ENCODE results near the gene PHF12.
"Not testable (repeated sequence)": the region's sequence is repeated elsewhere in the genome, so short reads cannot be mapped to it uniquely, and the experiment has no call there.

The PHF12 gene

GRCh38 chr17:28896884-28897768, 54.2 kb downstream of the PHF12 start, which contains the start of gene FLOT2:
FLOT2 (minus strand) TSS chr17:28897733; CDS start chr17:28897574, 159 bp downstream.
- Histone ChIP-seq H3K36me3 (ENCODE audit: insufficient read depth, low read length) (peaks cover 20% of the 10 kb centered on the region), H3K4me2 (ENCODE audit: insufficient read depth, low read length) (peak within 1 kb of the TSS; percentile 91), H3K9ac (ENCODE audit: low read depth, low read length) (peak within 1 kb of the TSS; percentile 76), H3K27ac (ENCODE audit: low read length) (peak within 1 kb of the TSS; percentile 72), H3K4me1 (ENCODE audit: insufficient read depth, low read length) (peaks cover 58% of the 10 kb centered on the region), H3K9me3 (ENCODE audit: insufficient read depth, low read length, severe bottlenecking) (no peaks in the 10 kb centered on the region), H3K79me2 (ENCODE audit: insufficient read depth, low read length) (peaks cover 19% of the 10 kb centered on the region), H2AFZ (ENCODE audit: low read depth, low read length) (peak within 1 kb of the TSS; percentile 79), H3K27me3 (ENCODE audit: insufficient read depth, low read length, poor library complexity) (no peaks in the 10 kb centered on the region), H4K20me1 (ENCODE audit: insufficient read depth, low read length) (0 out of 2 replicates have a peak, but pooled peaks cover 3% of the 10 kb centered on the region), H3K4me3 (ENCODE audit: low read depth in 1 of 2, low read length in 2 of 2) (peak within 1 kb of the TSS; percentile 44 to 63; a peak in 3 of 4 replicates)
- DNase-seq (peak; percentile 77), ATAC-seq (ENCODE audit: insufficient read depth, low read depth) (peak; percentile 80)
- TF ChIP-seq EZH2 (IDR thresholded peaks at IDR 0.05; ENCODE audit: borderline replicate concordance, low read depth, low read length, severe bottlenecking) (no peak), CTCF (IDR thresholded peaks at IDR 0.05; ENCODE audit: borderline replicate concordance, extremely low read depth, low read length, poor library complexity, severe bottlenecking) (peak; percentile 55)

GRCh38 chr17:28896491-28896883, 54.8 kb downstream of the PHF12 start:
- H3K4me1 ChIP-seq (ENCODE audit: insufficient read depth, low read length): peaks cover 52% of the 10 kb centered on the region
- H3K4me2 ChIP-seq (ENCODE audit: insufficient read depth, low read length): peak overlapping the region; percentile 91
- DNase-seq: no peak
- TF ChIP-seq EZH2 (IDR thresholded peaks at IDR 0.05; ENCODE audit: borderline replicate concordance, low read depth, low read length, severe bottlenecking) (no peak), CTCF (IDR thresholded peaks at IDR 0.05; ENCODE audit: borderline replicate concordance, extremely low read depth, low read length, poor library complexity, severe bottlenecking) (no peak)
- H3K4me3 ChIP-seq (ENCODE audit: low read depth in 1 of 2, low read length in 2 of 2): peak overlapping the region in 1 of 2 experiments; percentile 63; a peak in 3 of 4 replicates
- no peaks in the 10 kb centered on the region for H3K27me3 ChIP-seq (ENCODE audit: insufficient read depth, low read length, poor library complexity)
- peaks cover 12% of the 10 kb centered on the region for H3K79me2 ChIP-seq (ENCODE audit: insufficient read depth, low read length)
- H4K20me1 ChIP-seq (ENCODE audit: insufficient read depth, low read length): 0 out of 2 replicates have a peak, but pooled peaks cover 3% of the 10 kb centered on the region
- peak overlapping the region; percentile 8; the same call in 1 of the 2 replicates for H3K27ac ChIP-seq (ENCODE audit: low read length)
- 0 out of 2 replicates have a peak overlapping the region, but pooled peaks have one; percentile 79 for H2AFZ ChIP-seq (ENCODE audit: low read depth, low read length)
- peaks cover 20% of the 10 kb centered on the region for H3K36me3 ChIP-seq (ENCODE audit: insufficient read depth, low read length)
- no peaks in the 10 kb centered on the region for H3K9me3 ChIP-seq (ENCODE audit: insufficient read depth, low read length, severe bottlenecking)
- peak overlapping the region; percentile 76 for H3K9ac ChIP-seq (ENCODE audit: low read depth, low read length)
- ATAC-seq (ENCODE audit: insufficient read depth, low read depth): no peak

GRCh38 chr17:28895794-28896447, 55.4 kb downstream of the PHF12 start:
- ATAC-seq (ENCODE audit: insufficient read depth, low read depth) (no peak), DNase-seq (no peak)
- peaks cover 46% of the 10 kb centered on the region for H3K4me1 ChIP-seq (ENCODE audit: insufficient read depth, low read length)
- 0 out of 2 replicates have a peak, but pooled peaks cover 3% of the 10 kb centered on the region for H4K20me1 ChIP-seq (ENCODE audit: insufficient read depth, low read length)
- H2AFZ ChIP-seq (ENCODE audit: low read depth, low read length): no peak overlapping the region
- H3K4me3 ChIP-seq (ENCODE audit: low read depth in 1 of 2, low read length in 2 of 2): no peak overlapping the region
- H3K4me2 ChIP-seq (ENCODE audit: insufficient read depth, low read length): peak overlapping the region; percentile 91; the same call in 1 of the 2 replicates
- peaks cover 7% of the 10 kb centered on the region; the same call in 1 of the 2 replicates for H3K79me2 ChIP-seq (ENCODE audit: insufficient read depth, low read length)
- H3K27ac ChIP-seq (ENCODE audit: low read length): no peak overlapping the region
- peak overlapping the region; percentile 76; the same call in 1 of the 2 replicates for H3K9ac ChIP-seq (ENCODE audit: low read depth, low read length)
- H3K9me3 ChIP-seq (ENCODE audit: insufficient read depth, low read length, severe bottlenecking): no peaks in the 10 kb centered on the region
- peaks cover 18% of the 10 kb centered on the region for H3K36me3 ChIP-seq (ENCODE audit: insufficient read depth, low read length)
- no peaks in the 10 kb centered on the region for H3K27me3 ChIP-seq (ENCODE audit: insufficient read depth, low read length, poor library complexity)
- TF ChIP-seq CTCF (IDR thresholded peaks at IDR 0.05; ENCODE audit: borderline replicate concordance, extremely low read depth, low read length, poor library complexity, severe bottlenecking): no peak
- TF ChIP-seq EZH2 (IDR thresholded peaks at IDR 0.05; ENCODE audit: borderline replicate concordance, low read depth, low read length, severe bottlenecking): no peak

- Histone ChIP-seq H3K4me1 (ENCODE audit: insufficient read depth, low read length) (peaks cover 36% of the 10 kb centered on the region), H3K27ac (ENCODE audit: low read length) (peak overlapping the region; percentile 24)
- H3K27me3 ChIP-seq (ENCODE audit: insufficient read depth, low read length, poor library complexity); H2AFZ ChIP-seq (ENCODE audit: low read depth, low read length); H4K20me1 ChIP-seq (ENCODE audit: insufficient read depth, low read length); H3K9ac ChIP-seq (ENCODE audit: low read depth, low read length); ATAC-seq (ENCODE audit: insufficient read depth, low read depth); H3K79me2 ChIP-seq (ENCODE audit: insufficient read depth, low read length); H3K36me3 ChIP-seq (ENCODE audit: insufficient read depth, low read length); H3K4me2 ChIP-seq (ENCODE audit: insufficient read depth, low read length); H3K9me3 ChIP-seq (ENCODE audit: insufficient read depth, low read length, severe bottlenecking); H3K4me3 ChIP-seq (ENCODE audit: low read depth in 1 of 2, low read length in 2 of 2); DNase-seq: not testable (repeated sequence)
These were observed 57.8 kb downstream of the PHF12 start for GRCh38 chr17:28893248-28894183.

Measured in DND-41 (cell line).